Body of pancreas (tissue), 4 donors: ENCODE measurements around the gene FGF14. TPM values are rescaled to one million over a fixed set of nuclear protein-coding genes. Genes with fewer than 3 reads are reported as not detected.

Experiments used
- ATAC-seq: fragments of 150-250 bp; one replicate; pipeline ENCODE4 v1.9.1; 2016
- DNase-seq, 4 donors: peaks; one replicate each; pipeline ENCODE4 v3.0.0-alpha.2; 2019
- H3K27ac ChIP-seq, 4 donors: fragments of 200-600 bp; sonication (generic); 1 replicate in 3 of 4; 2 replicates in 1 of 4; pipeline versions ENCODE4 v1.5.1 to v1.6.1; 2016 to 2019; ENCODE audit warnings: mild to moderate bottlenecking in 1 of 4, mixed read lengths in 1 of 4, moderate library complexity in 1 of 4
- H3K27me3 ChIP-seq, 2 donors: fragments of 200-600 bp; sonication (generic); one replicate each; pipeline ENCODE4 v1.6.0; 2016; ENCODE audit warnings: mild to moderate bottlenecking in 1 of 2
- H3K36me3 ChIP-seq, 2 donors: fragments of 200-600 bp; sonication (generic); replicated peaks in 1 of 2; 2 replicates each; pipeline ENCODE4 v1.5.1; 2016; ENCODE audit warnings: low read depth in 2 of 2; ENCODE audit not compliant: insufficient read depth in 1 of 2
- H3K4me1 ChIP-seq: fragments of 200-600 bp; sonication (generic); one replicate; pipeline ENCODE4 v1.6.0; 2016
- H3K4me3 ChIP-seq, 2 donors: fragments of 200-600 bp; sonication (generic); 1 replicate in 1 of 2; 2 replicates in 1 of 2; pipeline ENCODE4 v1.5.1; 2016 to 2019
- H3K9me3 ChIP-seq, 3 donors: fragments of 200-600 bp; sonication (generic); 1 replicate in 2 of 3; 2 replicates in 1 of 3; pipeline ENCODE4 v1.5.1; 2016
- POLR2A ChIP-seq, 3 donors: fragments of 450-650 bp; IDR thresholded peaks; one replicate each; pipeline ENCODE4 v1.6.1; 2016; ENCODE audit warnings: antibody characterized with exemption in 3 of 3, mild to moderate bottlenecking in 2 of 3
- WGBS, 2 donors: methylation state at CpG; one replicate each; pipeline ENCODE4 v1.1.5; 2017; 5-methylcytosine and 5-hydroxymethylcytosine counted together
- intact Hi-C: fragments of 100-400 bp; cut with DNase I; formaldehyde crosslinking; loops from one replicate; pipeline ENCODE4 v1.15.1; 2023
- total RNA-seq, 2 donors: library from RNA; depleted of rRNA; stranded (reverse); fragments of >200 nt; gene quantifications; one replicate each; pipeline ENCODE4 v1.1.0, GENCODE V29; 2016
- TF ChIP-seq, protein P1 (sequence below), 7 experiments: fragments of 450-650 bp in 4 of 7; fragments of 200-600 bp in 3 of 7; sonication (generic) in 3 of 7; IDR thresholded peaks; one replicate each; pipeline ENCODE4 v1.5.1; 2016 to 2019; ENCODE audit warnings: antibody characterized with exemption in 7 of 7

Gene FGF14
- total RNA-seq, 2 donors from 2014 or later: under 0.01 to 0.52 TPM

DNA sequence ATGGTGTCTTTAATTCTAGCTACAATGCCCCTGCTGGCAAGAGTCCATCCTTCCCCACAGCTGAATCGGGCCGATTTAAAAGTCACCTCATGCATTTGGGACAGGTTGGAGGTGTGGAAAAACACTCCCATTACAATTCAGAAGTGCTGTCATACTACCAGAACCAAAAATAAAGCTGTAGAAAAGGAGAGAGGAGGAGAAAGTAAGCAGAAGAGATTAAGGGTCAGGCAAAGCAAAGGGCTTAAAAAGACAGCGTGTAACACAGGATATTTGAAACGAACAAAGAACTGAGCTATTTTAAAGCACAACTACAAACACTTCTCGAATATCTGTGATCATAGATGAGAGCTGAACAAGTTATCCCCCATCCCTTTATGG is 90.4 kb downstream of the FGF14 start:
- DNase-seq: no peak
- Histone ChIP-seq H3K9me3 (no peaks in the 10 kb centered on the region), H3K4me3 (no peak overlapping the region), H3K4me1 (no peaks in the 10 kb centered on the region), H3K27me3 (no peaks in the 10 kb centered on the region), H3K36me3 (no peaks in the 10 kb centered on the region), H3K27ac (no peak overlapping the region)
- TF ChIP-seq, protein P1, sequence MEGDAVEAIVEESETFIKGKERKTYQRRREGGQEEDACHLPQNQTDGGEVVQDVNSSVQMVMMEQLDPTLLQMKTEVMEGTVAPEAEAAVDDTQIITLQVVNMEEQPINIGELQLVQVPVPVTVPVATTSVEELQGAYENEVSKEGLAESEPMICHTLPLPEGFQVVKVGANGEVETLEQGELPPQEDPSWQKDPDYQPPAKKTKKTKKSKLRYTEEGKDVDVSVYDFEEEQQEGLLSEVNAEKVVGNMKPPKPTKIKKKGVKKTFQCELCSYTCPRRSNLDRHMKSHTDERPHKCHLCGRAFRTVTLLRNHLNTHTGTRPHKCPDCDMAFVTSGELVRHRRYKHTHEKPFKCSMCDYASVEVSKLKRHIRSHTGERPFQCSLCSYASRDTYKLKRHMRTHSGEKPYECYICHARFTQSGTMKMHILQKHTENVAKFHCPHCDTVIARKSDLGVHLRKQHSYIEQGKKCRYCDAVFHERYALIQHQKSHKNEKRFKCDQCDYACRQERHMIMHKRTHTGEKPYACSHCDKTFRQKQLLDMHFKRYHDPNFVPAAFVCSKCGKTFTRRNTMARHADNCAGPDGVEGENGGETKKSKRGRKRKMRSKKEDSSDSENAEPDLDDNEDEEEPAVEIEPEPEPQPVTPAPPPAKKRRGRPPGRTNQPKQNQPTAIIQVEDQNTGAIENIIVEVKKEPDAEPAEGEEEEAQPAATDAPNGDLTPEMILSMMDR (IDR thresholded peaks at IDR 0.05): no peak
- no peak for TF ChIP-seq POLR2A (IDR thresholded peaks at IDR 0.05)
- WGBS, 2 donors: 54 to 68% methylated on average over 5 of the region's 5 CpGs
- ATAC-seq: no peak
- intact Hi-C loops: no loop called here

DNA sequence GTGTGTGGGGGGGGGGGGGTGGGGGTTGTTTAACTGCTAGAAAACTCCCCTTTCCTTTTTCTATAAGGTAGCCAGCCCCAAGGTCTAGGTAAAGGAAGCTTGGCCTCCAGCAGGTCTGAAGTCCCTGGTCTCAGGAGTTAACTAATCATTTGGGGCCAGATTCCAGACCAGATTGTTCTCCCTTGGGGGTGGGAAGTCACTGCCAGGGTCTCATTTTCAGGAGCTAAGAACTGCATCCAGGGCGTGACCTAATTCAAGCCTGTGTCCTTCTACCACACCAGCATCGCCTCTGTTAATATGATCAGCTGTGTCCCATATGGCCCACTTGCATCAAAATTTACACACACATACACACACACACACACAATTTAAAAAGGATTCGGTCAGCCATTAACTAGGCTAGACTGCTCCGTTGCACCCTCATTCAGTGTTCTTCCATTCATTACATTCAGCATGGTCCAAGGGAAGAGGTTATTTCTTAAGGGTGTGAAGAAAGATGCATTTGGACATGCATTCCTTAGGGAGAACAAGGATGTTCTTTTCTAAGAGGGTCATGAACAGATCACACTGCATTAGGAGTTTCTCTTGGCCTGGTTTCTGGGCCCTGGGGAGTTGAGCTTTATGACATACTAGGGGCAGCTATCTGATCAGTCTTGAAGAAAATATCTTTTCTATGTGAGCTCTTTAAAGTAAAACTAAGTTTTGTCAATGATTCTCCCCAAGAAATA is 91.0 kb downstream of the FGF14 start:
- intact Hi-C loops: no loop called here
- TF ChIP-seq, protein P1 (IDR thresholded peaks at IDR 0.05): no peak
- no peak for TF ChIP-seq POLR2A (IDR thresholded peaks at IDR 0.05)
- WGBS, 2 donors: 56 to 78% methylated on average over 4 of the region's 4 CpGs
- Histone ChIP-seq H3K4me3 (no peak overlapping the region), H3K27ac (no peak overlapping the region), H3K27me3 (no peaks in the 10 kb centered on the region), H3K9me3 (no peaks in the 10 kb centered on the region), H3K4me1 (no peaks in the 10 kb centered on the region), H3K36me3 (no peaks in the 10 kb centered on the region)
- ATAC-seq (peak; percentile 30), DNase-seq (peak in 1 of 4 donors; percentile 25)

DNA sequence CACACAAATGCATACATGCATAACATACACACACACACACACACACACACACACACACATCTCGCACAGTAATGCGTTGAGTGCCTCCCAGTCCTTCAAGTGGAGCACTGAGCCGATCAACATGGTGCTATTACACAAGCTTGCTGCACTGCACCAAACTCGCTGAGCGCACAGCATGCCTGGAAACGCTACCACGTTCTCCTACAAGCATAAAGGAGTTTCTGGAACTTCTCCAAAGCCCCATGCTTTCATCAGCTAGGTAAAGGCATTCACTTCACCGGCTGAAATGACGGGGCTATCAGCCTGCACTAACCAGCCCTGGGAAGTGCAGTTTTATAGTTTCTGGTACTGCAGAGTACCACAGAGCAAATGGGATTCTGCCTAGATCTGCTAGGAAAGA is 92.7 kb downstream of the FGF14 start:
- ATAC-seq (no peak), DNase-seq (no peak)
- intact Hi-C loops: no loop called here
- no peaks in the 10 kb centered on the region for H3K27me3 ChIP-seq
- no peak overlapping the region for H3K4me3 ChIP-seq
- H3K27ac ChIP-seq: no peak overlapping the region
- H3K4me1 ChIP-seq: no peaks in the 10 kb centered on the region
- TF ChIP-seq, protein P1 (IDR thresholded peaks at IDR 0.05): no peak
- TF ChIP-seq POLR2A (IDR thresholded peaks at IDR 0.05): no peak
- no peaks in the 10 kb centered on the region for H3K9me3 ChIP-seq
- WGBS, 2 donors: 70% methylated on average over 3 to 9 of the region's 9 CpGs
- H3K36me3 ChIP-seq: no peaks in the 10 kb centered on the region

DNA sequence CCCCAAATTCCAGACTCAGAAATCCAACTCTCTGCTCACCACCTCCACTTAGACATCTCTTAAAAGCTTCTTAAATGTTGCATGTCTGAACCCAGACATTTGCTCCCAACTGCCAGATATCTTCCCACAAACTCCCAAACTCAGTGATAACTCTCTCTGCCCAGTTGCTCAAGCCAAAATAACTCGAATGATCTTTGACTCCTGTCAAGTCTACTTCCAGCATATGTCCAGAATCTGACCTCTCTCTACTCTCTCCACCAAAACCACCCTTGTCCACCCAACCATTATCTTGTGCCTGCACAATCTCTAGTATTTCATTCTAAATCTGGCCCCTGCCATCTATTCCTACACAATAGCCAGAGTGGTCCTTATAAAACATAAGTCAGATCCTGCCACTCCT is 99.3 kb downstream of the FGF14 start:
- Histone ChIP-seq H3K4me1 (no peaks in the 10 kb centered on the region), H3K4me3 (no peak overlapping the region), H3K27me3 (no peaks in the 10 kb centered on the region), H3K9me3 (no peaks in the 10 kb centered on the region), H3K36me3 (no peaks in the 10 kb centered on the region), H3K27ac (no peak overlapping the region)
- intact Hi-C loops: no loop called here
- TF ChIP-seq, protein P1 (IDR thresholded peaks at IDR 0.05): no peak
- no peak for TF ChIP-seq POLR2A (IDR thresholded peaks at IDR 0.05)
- WGBS, 2 donors: 34 to 47% methylated on average over 1 of the region's 1 CpG
- ATAC-seq (no peak), DNase-seq (no peak)

DNA sequence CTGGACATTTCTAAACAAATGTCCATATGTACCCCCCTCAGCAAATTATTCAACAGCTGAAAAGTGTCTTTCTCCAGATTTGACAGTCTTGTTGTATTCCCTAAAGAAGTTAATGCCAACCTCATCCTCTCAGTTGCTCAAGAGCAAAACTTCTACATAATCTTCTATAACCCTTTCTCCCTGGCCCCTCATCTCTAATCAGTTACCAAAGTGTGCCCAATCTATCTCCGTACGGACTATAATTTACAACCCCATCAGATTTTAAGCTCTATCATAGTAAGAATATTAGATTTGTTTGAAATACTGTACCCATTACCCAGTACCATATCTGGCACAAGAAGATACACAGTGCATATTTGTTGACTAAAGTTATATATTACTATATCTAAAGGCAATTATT is 101.5 kb downstream of the FGF14 start:
- Histone ChIP-seq H3K27me3 (no peaks in the 10 kb centered on the region), H3K4me3 (no peak overlapping the region), H3K27ac (no peak overlapping the region), H3K4me1 (no peaks in the 10 kb centered on the region), H3K36me3 (no peaks in the 10 kb centered on the region), H3K9me3 (no peaks in the 10 kb centered on the region)
- no peak for DNase-seq
- TF ChIP-seq POLR2A (IDR thresholded peaks at IDR 0.05): no peak
- TF ChIP-seq, protein P1 (IDR thresholded peaks at IDR 0.05): no peak
- WGBS, 2 donors: 79 to 83% methylated on average over 2 of the region's 2 CpGs
- ATAC-seq: no peak
- intact Hi-C loops: no loop called here
